ENCODE data around the gene OR4K17.

DNA sequence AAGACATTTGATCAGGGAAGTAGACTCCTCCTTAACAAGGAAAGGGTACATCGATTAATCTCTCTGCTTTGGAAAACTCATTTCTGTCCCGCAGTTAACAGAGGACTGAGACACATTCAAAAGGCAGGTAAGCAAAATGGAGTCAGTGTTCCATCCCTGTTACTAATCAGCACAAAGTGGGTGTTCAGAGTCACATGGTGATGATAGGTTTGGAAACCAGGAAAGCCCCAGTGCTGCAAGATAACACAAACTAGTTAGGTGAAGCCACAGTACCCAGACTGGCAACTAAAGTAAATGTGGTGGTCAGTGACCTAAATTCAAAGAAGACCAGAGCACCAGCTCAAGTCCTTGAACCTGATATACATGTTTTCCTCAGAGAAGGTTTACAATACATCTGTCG, 1.8 kb downstream of the OR4K17 start:
- TF ChIP-seq, protein P1, sequence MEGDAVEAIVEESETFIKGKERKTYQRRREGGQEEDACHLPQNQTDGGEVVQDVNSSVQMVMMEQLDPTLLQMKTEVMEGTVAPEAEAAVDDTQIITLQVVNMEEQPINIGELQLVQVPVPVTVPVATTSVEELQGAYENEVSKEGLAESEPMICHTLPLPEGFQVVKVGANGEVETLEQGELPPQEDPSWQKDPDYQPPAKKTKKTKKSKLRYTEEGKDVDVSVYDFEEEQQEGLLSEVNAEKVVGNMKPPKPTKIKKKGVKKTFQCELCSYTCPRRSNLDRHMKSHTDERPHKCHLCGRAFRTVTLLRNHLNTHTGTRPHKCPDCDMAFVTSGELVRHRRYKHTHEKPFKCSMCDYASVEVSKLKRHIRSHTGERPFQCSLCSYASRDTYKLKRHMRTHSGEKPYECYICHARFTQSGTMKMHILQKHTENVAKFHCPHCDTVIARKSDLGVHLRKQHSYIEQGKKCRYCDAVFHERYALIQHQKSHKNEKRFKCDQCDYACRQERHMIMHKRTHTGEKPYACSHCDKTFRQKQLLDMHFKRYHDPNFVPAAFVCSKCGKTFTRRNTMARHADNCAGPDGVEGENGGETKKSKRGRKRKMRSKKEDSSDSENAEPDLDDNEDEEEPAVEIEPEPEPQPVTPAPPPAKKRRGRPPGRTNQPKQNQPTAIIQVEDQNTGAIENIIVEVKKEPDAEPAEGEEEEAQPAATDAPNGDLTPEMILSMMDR (IDR thresholded peaks at IDR 0.05; ENCODE audit: poor library complexity) = no peak
- TF ChIP-seq EZH2 (IDR thresholded peaks at IDR 0.05; ENCODE audit: borderline replicate concordance) (no peak), EZH2phosphoT487 (IDR thresholded peaks at IDR 0.05; ENCODE audit: low read depth, severe bottlenecking, unreplicated experiment) (no peak)
